HepG2 (cell line): Measurements from ENCODE around the gene ZNF280A.

Source experiments
- AKNA ChIP-seq: sonication (generic); formaldehyde crosslinking; IDR thresholded peaks from 2 replicates; pipeline ENCODE4 v1.4.0; 2020; ENCODE audit warnings: missing genetic modification reagents, borderline replicate concordance
- CHCHD3 ChIP-seq: sonication (generic); formaldehyde crosslinking; IDR thresholded peaks from 2 replicates; pipeline ENCODE4 v1.8.0; 2022; ENCODE audit warnings: mild to moderate bottlenecking, missing genetic modification reagents, moderate library complexity
- CTCF ChIP-seq: sonication (generic); formaldehyde crosslinking; IDR thresholded peaks from 2 replicates; pipeline ENCODE4 v1.5.0; 2020; ENCODE audit warnings: mild to moderate bottlenecking, missing genetic modification reagents, moderate library complexity
- E2F5 ChIP-seq: sonication (generic); formaldehyde crosslinking; conservative IDR thresholded peaks from 2 replicates; pipeline ENCODE4 v1.4.0; 2020; ENCODE audit warnings: missing genetic modification reagents
- EZH2 ChIP-seq: conservative IDR thresholded peaks from 2 replicates; pipeline ENCODE4 v1.6.1; 2012; ENCODE audit warnings: mild to moderate bottlenecking, low read depth, low read length, moderate library complexity
- HHEX ChIP-seq: IDR thresholded peaks from 2 replicates; pipeline ENCODE4 v1.6.1; 2016; ENCODE audit warnings: control low read depth
- MLXIP ChIP-seq: sonication (generic); formaldehyde crosslinking; IDR thresholded peaks from 2 replicates; pipeline ENCODE4 v1.9.0; 2021; ENCODE audit warnings: missing genetic modification reagents, borderline replicate concordance
- POLR2AphosphoS5 ChIP-seq: IDR thresholded peaks from 2 replicates; pipeline ENCODE4 v1.6.1; 2012; ENCODE audit warnings: low read depth, low read length
- TAF1 ChIP-seq: sonication (generic); formaldehyde crosslinking; IDR thresholded peaks from 2 replicates; pipeline ENCODE4 v1.4.0; 2020; ENCODE audit warnings: missing genetic modification reagents
- ZBED4 ChIP-seq: sonication (generic); formaldehyde crosslinking; IDR thresholded peaks from 2 replicates; pipeline ENCODE4 v1.4.0; 2020; ENCODE audit warnings: missing genetic modification reagents, borderline replicate concordance
- ZFX ChIP-seq: sonication (generic); formaldehyde crosslinking; IDR thresholded peaks from 2 replicates; pipeline ENCODE4 v1.4.0; 2020; ENCODE audit warnings: mild to moderate bottlenecking, low read depth, missing genetic modification reagents, moderate library complexity
- ZNF432 ChIP-seq: sonication (generic); formaldehyde crosslinking; IDR thresholded peaks from 2 replicates; pipeline ENCODE4 v1.5.0; 2020; ENCODE audit warnings: missing genetic modification reagents, mild to moderate bottlenecking, borderline replicate concordance
- ZNF674 ChIP-seq: sonication (generic); formaldehyde crosslinking; IDR thresholded peaks from 2 replicates; pipeline ENCODE4 v1.5.0; 2020; ENCODE audit warnings: low read depth, mild to moderate bottlenecking, missing genetic modification reagents

- no peak for TF ChIP-seq AKNA
- no peak for TF ChIP-seq E2F5 (CRISPR knock-in tag)
- no peak for TF ChIP-seq CHCHD3
- no peak for TF ChIP-seq ZBED4 (CRISPR knock-in tag)
- no peak for TF ChIP-seq HHEX
- TF ChIP-seq TAF1 (CRISPR knock-in tag), result no peak
- TF ChIP-seq POLR2AphosphoS5, result no peak
- TF ChIP-seq ZFX (CRISPR knock-in tag), result no peak
- TF ChIP-seq MLXIP (CRISPR knock-in tag), result no peak
- no peak for TF ChIP-seq CTCF
- TF ChIP-seq ZNF432, result no peak
- no peak for TF ChIP-seq EZH2
- TF ChIP-seq ZNF674 (CRISPR knock-in tag), result no peak
Observed at GRCh38 chr22:22478470-22478869, 41.6 kb downstream of the ZNF280A start.
